Measurements from ENCODE around the gene MGRN1. TPM values are rescaled to one million over a fixed set of nuclear protein-coding genes. Genes with fewer than 3 reads are reported as not detected.

Gene MGRN1
- total RNA-seq, 1 experiment from 2014 or later = 22.7 TPM

DNA sequence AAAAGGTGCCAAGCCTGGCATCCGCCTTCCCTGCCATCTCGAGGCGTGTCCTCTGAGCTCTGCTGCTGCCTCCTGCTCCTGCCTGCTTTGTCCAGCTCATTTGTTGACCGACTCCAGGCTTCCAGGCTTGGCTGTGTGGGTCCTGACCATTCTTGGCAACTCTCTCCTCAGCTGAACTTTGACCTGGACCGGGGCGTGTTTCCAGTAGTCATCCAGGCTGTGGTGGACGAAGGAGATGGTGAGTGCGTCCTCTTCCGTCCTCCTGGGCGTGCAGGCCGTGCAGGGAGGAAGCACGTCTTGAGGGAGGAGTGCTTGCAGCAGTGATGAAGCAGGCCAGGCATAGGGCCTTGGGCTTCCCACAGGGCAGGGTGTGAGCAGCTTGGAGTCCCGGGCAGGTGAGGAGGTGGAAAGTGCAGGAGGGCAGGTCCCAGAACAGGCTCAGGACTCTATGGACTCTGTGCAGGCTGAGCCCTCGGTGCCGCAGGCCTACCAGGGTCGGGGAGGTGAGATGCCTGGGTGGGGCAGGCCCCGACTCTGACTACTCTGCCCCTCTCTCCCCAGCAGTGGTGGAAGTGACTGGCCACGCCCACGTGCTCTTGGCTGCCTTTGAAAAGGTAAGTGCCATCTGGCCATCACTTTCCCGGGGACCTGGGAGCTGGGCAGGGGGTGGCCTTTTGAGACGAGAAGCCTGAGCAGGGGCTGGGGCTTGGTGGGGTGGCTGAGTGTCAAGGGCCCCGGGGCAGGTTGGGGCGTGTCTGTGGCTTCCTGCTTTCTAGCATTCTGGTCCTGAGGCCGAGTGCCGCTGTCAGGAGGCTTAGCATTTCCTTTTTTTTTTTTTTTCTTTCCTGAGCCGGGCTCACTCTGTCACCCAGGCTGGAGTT is 40.2 kb downstream of the MGRN1 start:
- no peak for DNase-seq
- H3K4me1 ChIP-seq (ENCODE audit: insufficient read depth, low read length) = no peaks in the 10 kb centered on the region; the same call in 1 of the 2 replicates
- intact Hi-C loops (cut with micrococcal nuclease) = no loop called here
- ChIA-PET CTCF (no interaction called here), POLR2A (ENCODE audit: unreplicated experiment) (no interaction called here)
- H2AFZ ChIP-seq (ENCODE audit: low read length) = no peak overlapping the region
- ATAC-seq = peak; percentile 36
- H3K4me3 ChIP-seq (ENCODE audit: low read length) = no peak overlapping the region
- H3F3A ChIP-seq (ENCODE audit: low read length, unreplicated experiment) = no peaks in the 10 kb centered on the region
- peaks cover 7% of the 10 kb centered on the region for H3K36me3 ChIP-seq (ENCODE audit: low read depth, low read length)
- no TSS peak for BruUV-seq (replicated peaks)
- H3K9ac ChIP-seq (ENCODE audit: low read length) = no peak overlapping the region
- no peak overlapping the region for H3K27ac ChIP-seq (ENCODE audit: low read length)
- H4K20me1 ChIP-seq (ENCODE audit: low read length) = no peaks in the 10 kb centered on the region
- H3K79me2 ChIP-seq (ENCODE audit: low read length) = no peaks in the 10 kb centered on the region
- no peak overlapping the region for H3K4me2 ChIP-seq (ENCODE audit: low read length)
- no peaks in the 10 kb centered on the region for H3K9me2 ChIP-seq (replicated peaks; ENCODE audit: low read length)
- H3K9me3 ChIP-seq (ENCODE audit: low read length) = no peaks in the 10 kb centered on the region
- TF ChIP-seq, protein P1, sequence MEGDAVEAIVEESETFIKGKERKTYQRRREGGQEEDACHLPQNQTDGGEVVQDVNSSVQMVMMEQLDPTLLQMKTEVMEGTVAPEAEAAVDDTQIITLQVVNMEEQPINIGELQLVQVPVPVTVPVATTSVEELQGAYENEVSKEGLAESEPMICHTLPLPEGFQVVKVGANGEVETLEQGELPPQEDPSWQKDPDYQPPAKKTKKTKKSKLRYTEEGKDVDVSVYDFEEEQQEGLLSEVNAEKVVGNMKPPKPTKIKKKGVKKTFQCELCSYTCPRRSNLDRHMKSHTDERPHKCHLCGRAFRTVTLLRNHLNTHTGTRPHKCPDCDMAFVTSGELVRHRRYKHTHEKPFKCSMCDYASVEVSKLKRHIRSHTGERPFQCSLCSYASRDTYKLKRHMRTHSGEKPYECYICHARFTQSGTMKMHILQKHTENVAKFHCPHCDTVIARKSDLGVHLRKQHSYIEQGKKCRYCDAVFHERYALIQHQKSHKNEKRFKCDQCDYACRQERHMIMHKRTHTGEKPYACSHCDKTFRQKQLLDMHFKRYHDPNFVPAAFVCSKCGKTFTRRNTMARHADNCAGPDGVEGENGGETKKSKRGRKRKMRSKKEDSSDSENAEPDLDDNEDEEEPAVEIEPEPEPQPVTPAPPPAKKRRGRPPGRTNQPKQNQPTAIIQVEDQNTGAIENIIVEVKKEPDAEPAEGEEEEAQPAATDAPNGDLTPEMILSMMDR (conservative IDR thresholded peaks at IDR 0.05; ENCODE audit: low read depth, low read length) = no peak
- TF ChIP-seq EZH2phosphoT487 (IDR thresholded peaks at IDR 0.05; ENCODE audit: borderline replicate concordance, low read length) = no peak
- H3K27me3 ChIP-seq (ENCODE audit: low read length) = no peaks in the 10 kb centered on the region

GRCh38 chr16:4666537-4667202 is 42.0 kb downstream of the MGRN1 start:
- Histone ChIP-seq H3K9me3 (ENCODE audit: low read length) (no peaks in the 10 kb centered on the region), H3K9ac (ENCODE audit: low read length) (no peak overlapping the region), H3K79me2 (ENCODE audit: low read length) (no peaks in the 10 kb centered on the region), H3K4me3 (ENCODE audit: low read length) (no peak overlapping the region), H3K27ac (ENCODE audit: low read length) (no peak overlapping the region), H4K20me1 (ENCODE audit: low read length) (no peaks in the 10 kb centered on the region), H3K4me1 (ENCODE audit: insufficient read depth, low read length) (no peaks in the 10 kb centered on the region; the same call in 1 of the 2 replicates), H3K9me2 (replicated peaks; ENCODE audit: low read length) (no peaks in the 10 kb centered on the region), H3F3A (ENCODE audit: low read length, unreplicated experiment) (no peaks in the 10 kb centered on the region), H3K36me3 (ENCODE audit: low read depth, low read length) (peaks cover 7% of the 10 kb centered on the region), H3K27me3 (ENCODE audit: low read length) (no peaks in the 10 kb centered on the region), H3K4me2 (ENCODE audit: low read length) (no peak overlapping the region), H2AFZ (ENCODE audit: low read length) (no peak overlapping the region)
- intact Hi-C loops (cut with micrococcal nuclease) = no loop called here
- TF ChIP-seq, protein P1 (conservative IDR thresholded peaks at IDR 0.05; ENCODE audit: low read depth, low read length) = no peak
- TF ChIP-seq EZH2 (IDR thresholded peaks at IDR 0.05; ENCODE audit: low read length, unreplicated experiment) (no peak), EZH2phosphoT487 (IDR thresholded peaks at IDR 0.05; ENCODE audit: borderline replicate concordance, low read length) (no peak)
- no peak for DNase-seq
- ChIA-PET POLR2A (ENCODE audit: unreplicated experiment) (no interaction called here), CTCF (no interaction called here)
- no TSS peak for BruUV-seq (replicated peaks)
- no peak for ATAC-seq
